HEK293T (cell line): ENCODE measurements around the gene RHBDL1.

ENCODE experiments used
- BHLHE40 ChIP-seq: fragments of 450-650 bp; IDR thresholded peaks from 2 replicates; pipeline ENCODE4 v1.6.1; 2016; ENCODE audit warnings: mild to moderate bottlenecking, moderate library complexity, borderline replicate concordance
- FOXK2 ChIP-seq: fragments of 450-650 bp; IDR thresholded peaks from 2 replicates; pipeline ENCODE4 v1.6.1; 2016; ENCODE audit warnings: mild to moderate bottlenecking
- SP1 ChIP-seq: fragments of 450-650 bp; IDR thresholded peaks from 2 replicates; pipeline ENCODE4 v1.6.1; 2017
- SUZ12 ChIP-seq: fragments of 450-650 bp; IDR thresholded peaks from 2 replicates; pipeline ENCODE4 v1.6.1; 2016; ENCODE audit warnings: mild to moderate bottlenecking
- TARDBP ChIP-seq: fragments of 450-650 bp; IDR thresholded peaks from 2 replicates; pipeline ENCODE4 v1.6.1; 2016
- ZNF384 ChIP-seq: fragments of 450-650 bp; IDR thresholded peaks from 2 replicates; pipeline ENCODE4 v1.6.1; 2016

DNA sequence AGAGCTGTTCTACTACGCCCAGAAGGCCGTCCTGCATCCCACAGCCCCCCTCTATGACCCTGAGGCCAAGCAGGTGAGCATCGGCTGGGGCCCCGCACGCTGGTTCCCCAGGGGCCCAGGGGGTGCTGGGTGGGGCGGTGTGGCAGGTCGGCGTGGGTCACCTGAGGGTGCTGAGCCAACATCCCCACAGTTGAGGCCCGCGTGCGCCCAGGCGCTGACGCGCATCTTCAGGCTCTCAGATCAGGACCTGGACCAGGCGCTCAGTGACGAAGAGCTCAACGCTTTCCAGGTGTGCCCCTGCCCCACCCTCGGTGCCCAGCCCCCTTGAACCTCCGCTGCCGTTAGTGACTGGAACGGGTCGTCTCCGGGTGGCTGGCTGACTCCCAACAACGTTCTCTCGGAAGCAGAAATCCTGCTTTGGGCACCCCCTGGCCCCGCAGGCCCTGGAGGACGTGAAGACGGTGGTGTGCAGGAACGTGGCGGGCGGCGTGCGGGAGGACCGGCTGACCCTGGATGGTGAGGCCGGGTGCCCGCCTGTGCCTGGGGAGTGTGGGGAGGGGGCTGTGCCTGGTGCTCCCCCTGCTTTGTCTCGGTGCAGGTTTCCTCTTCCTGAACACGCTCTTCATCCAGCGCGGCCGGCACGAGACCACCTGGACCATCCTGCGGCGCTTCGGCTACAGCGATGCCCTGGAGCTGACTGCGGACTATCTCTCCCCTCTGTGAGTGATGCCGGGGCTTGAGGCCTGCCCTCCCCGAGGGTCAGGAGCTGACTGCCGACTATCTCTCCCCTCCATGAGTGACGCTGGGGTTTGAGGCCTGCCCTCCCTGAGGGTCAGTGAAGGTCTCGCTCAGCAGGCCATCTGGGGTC is 4.8 kb upstream of the RHBDL1 start:
- TF ChIP-seq SUZ12 (no peak), FOXK2 (no peak), BHLHE40 (no peak), TARDBP (no peak), SP1 (no peak), ZNF384 (no peak)
